CD4-positive, alpha-beta T cell treated with Interleukin-6 at 100 ng/mL for 8 hours (primary cell): ENCODE measurements around the gene MED10.
A peak's percentile ranks its signal among the peaks of the same experiment; 100 is the strongest.

Experiments used
- DNase-seq: peaks from one replicate; pipeline ENCODE4 v3.0.0-alpha.2; 2020; ENCODE audit warnings: mixed read lengths, low spot score

The MED10 gene

GRCh38 chr5:6377905-6378765, at the start of gene MED10:
Gene MED10, minus strand, starts transcription at chr5:6378547. Its CDS starts 64 bp downstream, at chr5:6378483.
- DNase-seq = peak; percentile 95

GRCh38 chr5:6427694-6428093, 49.3 kb upstream of the MED10 start:
- DNase-seq = no peak

- DNase-seq = no peak
These were observed 46.4 kb upstream of the MED10 start for GRCh38 chr5:6424700-6425099.

GRCh38 chr5:6424110-6424659, 45.8 kb upstream of the MED10 start:
- no peak for DNase-seq

- DNase-seq = no peak
These were observed 45.2 kb upstream of the MED10 start for GRCh38 chr5:6423327-6424109.

- no peak for DNase-seq
These were observed 41.0 kb upstream of the MED10 start for GRCh38 chr5:6419340-6419852.

- DNase-seq = no peak
These were observed 40.4 kb upstream of the MED10 start for GRCh38 chr5:6418679-6419276.

GRCh38 chr5:6417657-6418056, 39.3 kb upstream of the MED10 start:
- DNase-seq = no peak

- no peak for DNase-seq
These were observed 34.5 kb upstream of the MED10 start for GRCh38 chr5:6412811-6413210.

- DNase-seq = no peak
These were observed 32.8 kb upstream of the MED10 start for GRCh38 chr5:6411141-6411540.

GRCh38 chr5:6410421-6410820, 32.1 kb upstream of the MED10 start:
- DNase-seq = no peak

GRCh38 chr5:6408627-6409446, 30.5 kb upstream of the MED10 start:
- no peak for DNase-seq

GRCh38 chr5:6408260-6408596, 29.9 kb upstream of the MED10 start:
- no peak for DNase-seq

GRCh38 chr5:6407558-6408259, 29.4 kb upstream of the MED10 start:
- no peak for DNase-seq

- no peak for DNase-seq
These were observed 27.2 kb upstream of the MED10 start for GRCh38 chr5:6405591-6405990.

GRCh38 chr5:6404129-6404528, 25.8 kb upstream of the MED10 start:
- no peak for DNase-seq

GRCh38 chr5:6403416-6403815, 25.1 kb upstream of the MED10 start:
- DNase-seq = no peak

- DNase-seq = no peak
These were observed 24.6 kb upstream of the MED10 start for GRCh38 chr5:6402939-6403338.

- no peak for DNase-seq
These were observed 23.1 kb upstream of the MED10 start for GRCh38 chr5:6401410-6401809.

- DNase-seq = no peak
These were observed 21.9 kb upstream of the MED10 start for GRCh38 chr5:6399980-6400910.
